Stimulated activated CD8-positive, alpha-beta memory T cell treated with anti-CD3 and anti-CD28 coated beads, Interleukin-7, amount 100 ng/mL, for 48 hours (primary cell): ENCODE results near the gene RNF11.

Experiments used
- DNase-seq, 2 donors: peaks; one replicate each; pipeline ENCODE4 v3.0.0-alpha.2; 2020; ENCODE audit warnings: low read depth in 1 of 2; ENCODE audit errors: extremely low read depth in 1 of 2

Gene RNF11

DNA sequence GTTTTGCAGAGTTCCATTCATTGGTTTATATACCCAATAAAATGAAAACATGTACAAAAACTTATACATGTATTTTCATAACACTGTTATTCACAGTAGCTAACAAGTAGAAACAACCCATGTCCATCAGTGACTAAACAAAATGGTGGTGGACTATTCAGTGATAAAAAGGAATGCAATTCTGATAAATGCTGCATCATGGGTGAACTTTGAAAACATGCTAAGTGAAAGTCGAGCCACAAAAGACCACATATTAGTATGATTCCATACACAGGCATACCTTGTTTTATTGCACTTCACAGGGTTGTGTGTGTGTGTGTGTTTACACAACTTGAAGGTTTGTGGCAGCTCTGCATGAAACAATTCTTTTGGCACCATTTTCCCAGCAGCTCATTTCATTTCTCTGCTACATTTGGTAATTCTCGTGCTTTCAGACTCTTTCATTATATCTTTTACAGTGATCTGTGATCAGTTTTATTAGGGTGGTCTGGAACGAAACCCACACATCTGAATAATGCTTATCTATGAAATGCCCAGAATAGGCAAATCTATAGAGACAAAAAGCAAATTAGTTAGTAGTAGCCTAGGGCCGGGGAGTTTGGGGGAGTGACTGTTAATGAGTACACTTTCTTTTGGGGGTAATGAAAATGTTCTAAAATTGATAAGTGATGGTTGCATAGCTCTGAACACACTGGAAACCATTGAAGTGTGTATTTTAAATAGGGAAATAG is 27.2 kb downstream of the RNF11 start:
- DNase-seq: no peak

DNA sequence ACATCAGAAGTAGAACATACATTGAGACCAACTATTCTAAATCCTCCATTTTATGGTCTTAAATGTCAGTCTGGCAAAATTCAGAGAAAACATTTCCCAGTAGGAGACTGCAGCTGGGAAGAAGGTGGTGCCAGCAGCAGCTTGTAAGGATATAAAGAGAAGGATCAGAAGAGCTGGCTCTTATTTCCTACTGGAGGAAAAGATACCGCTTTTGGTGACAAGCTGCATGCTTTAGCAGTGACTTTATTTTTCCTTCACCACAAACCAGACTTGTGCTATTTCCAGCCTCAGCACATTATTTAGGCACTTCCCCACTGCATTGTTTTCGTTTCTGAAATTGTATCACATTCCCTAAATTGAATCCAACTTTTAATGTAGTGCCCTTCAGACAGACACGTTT is 28.4 kb downstream of the RNF11 start:
- no peak for DNase-seq

DNA sequence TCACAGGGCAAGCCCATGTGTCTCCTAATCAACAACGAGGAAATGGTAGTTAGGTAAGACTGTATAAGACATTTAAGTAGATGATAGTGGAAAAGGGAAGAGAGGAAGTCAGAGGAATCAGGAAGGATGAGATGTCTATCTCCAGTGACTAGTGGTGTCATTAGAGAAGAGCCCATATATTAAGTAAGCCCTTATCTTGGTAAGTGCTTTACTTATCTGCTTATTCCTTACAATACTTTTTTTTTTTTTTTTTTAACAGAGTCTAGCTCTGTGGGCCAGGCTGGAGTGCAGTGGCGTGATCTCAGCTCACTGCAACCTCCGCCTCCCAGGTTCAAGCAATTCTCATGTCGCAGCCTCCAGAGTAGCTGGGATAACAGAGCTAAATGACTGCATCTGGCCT is 29.5 kb downstream of the RNF11 start:
- no peak for DNase-seq

DNA sequence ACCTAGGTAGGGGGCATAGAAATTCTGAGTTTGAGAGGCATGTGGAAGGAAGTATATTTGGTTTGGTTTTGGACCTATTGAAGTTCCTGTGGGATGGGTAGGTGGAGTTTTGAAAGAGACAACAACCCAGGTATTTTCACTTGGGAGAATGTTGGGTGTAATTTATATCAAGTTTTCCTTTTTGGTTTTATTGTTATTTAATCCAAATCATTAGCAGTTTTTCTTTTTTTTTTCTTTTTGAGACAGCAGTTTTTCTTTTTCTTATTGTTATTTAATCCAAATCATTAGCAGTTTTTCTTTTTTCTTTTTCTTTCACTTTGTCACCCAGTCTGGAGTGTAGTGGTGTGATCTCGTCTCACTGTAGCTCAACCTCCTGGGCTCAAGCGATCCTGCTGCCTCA is 30.1 kb downstream of the RNF11 start:
- no peak for DNase-seq

DNA sequence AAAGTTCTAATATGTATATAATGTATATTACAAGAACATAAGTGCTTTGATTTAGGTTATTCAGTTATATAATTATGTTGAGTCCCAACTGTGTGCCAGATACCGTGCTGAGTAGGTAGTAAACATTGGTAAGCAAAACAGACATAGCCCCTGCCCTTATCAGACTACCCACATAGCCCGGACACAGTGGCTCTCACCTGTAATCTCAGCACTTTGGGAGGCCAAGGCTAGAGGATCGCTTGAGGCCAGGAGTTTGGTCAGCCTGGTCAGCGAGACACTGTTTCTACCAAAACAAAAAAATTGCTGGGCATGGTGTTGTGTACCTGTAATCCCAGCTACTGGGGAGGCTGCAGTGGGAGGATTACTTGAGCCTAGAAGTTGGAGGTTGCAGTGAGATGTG is 30.7 kb downstream of the RNF11 start:
- DNase-seq: no peak

DNA sequence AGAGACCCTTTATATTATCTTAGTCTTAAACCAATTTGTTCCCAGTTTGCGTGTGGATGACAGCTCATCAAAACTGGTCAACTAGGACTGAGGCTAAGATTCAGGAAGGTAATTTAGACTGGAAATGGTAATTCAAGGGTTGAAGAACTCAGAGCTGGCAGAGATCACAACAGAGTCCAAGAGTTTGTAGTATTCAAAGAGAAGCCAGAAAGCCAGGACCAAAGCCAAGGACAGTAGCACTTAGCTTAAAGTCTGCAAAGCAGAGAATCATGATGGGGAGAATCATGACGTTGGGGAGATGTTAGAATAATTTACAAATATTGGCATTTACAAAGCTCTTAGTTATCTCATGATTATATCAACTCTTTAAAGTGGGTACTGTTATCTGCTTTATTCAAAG is 32.6 kb downstream of the RNF11 start:
- DNase-seq: no peak

DNA sequence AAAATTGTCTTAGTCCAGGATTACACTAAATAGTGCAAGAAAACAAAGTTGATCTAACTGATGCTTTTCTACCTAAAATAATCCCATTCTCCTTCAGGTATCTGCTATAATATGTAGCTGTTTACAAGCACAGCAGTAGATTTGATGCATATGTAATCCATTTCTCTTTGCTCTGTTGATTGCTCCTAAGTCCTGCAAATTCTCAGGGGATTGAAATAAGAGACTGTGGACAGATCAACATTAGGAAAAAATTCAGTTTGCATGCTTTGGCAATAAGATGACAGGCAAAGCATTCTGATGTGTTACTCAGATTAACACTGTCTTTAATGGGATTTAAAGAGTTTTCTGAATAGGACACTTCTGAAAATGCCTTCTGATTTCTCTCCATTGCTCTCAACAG is 34.7 kb downstream of the RNF11 start:
- no peak for DNase-seq

DNA sequence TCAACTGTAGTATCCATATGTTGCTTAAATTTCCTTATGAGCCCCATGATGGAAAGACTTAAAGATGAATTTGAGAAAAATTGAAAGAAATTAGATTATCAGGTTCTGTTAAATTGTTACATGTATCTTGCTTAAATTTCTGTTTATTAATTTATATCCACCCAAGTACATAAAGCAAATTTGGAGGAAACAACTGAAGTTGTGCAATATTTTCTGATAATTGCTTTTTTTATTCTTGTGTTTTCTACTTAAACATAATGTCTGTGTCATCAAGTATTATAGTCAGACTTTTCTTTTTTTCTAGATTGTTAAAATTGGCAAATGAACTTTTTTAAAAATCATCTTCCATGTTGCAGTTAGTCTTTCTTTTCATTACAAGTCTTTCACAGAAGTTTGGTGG is 36.8 kb downstream of the RNF11 start:
- no peak for DNase-seq

DNA sequence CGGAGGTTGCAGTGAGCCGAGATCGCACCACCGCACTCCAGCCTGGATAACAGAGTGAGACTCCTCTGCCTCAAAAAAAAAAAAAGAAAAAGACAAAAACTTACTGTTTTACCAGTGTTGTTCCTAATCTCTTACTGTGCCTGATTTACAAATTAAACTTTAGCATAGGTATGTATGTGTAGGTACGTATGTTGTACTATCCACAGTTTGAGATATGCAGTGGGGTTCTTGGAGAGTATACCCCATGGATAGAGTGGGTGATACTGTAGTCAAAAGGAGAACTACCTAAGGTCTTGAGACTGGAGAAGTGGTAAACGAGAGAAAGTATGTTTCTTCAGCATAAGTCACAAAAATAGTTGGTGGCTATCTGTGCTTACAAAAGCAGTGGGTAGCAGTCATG is 38.6 kb downstream of the RNF11 start:
- no peak for DNase-seq

GRCh38 chr1:51276286-51276685 is 40.2 kb downstream of the RNF11 start:
- no peak for DNase-seq

DNA sequence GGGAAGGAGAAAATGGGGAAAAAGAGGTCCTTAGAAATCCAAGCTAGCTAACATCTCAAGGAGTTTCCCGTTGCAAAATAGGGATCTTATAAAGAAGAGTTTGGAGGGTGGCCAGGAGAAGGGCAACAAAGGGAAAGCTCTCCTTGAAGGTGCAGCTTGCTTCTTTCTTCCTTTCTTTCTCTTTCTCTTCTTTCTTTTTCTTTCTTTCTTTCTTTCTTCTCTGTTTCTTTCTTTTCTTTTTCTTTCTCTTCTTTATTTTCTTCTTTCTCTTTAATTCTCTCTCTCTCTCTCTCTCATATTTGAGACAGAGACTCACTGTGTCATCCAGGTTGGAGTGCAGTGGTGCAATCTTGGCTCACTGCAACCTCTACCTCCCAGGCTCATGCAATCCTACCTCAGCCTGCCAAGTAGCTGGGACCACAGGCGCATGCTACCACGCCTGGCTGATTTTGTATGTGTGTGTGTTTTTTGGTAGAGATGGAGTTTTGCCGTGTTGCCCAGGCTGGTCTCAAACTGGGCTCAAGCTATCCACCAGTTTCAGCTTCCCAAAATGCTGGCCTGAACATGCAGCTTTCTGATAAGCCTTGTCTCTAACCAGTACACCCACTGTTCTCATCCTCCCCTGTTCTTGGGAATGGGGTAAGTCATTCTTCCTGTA is 44.4 kb downstream of the RNF11 start:
- no peak for DNase-seq

DNA sequence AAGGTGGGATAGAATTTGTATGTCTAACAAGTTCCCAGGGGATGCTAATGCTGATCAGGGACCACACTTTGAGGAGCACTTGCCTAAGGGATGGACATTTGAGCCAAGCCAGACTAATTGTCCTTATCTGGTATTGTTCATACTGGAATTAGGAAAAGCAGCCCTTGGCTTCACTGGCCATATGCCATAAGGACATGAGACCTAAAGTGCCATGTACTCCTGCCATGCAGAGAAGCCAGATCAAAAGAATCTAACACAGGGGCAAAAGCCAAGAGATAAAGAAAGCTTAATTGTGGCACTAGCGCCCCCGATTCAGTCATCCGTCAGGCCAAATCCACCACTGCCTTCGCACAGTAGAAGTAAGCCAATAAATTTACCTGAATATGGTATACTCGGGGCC is 45.7 kb downstream of the RNF11 start:
- no peak for DNase-seq

GRCh38 chr1:51282605-51283004 is 46.5 kb downstream of the RNF11 start:
- DNase-seq: peak in 1 of 2 donors; percentile 11

DNA sequence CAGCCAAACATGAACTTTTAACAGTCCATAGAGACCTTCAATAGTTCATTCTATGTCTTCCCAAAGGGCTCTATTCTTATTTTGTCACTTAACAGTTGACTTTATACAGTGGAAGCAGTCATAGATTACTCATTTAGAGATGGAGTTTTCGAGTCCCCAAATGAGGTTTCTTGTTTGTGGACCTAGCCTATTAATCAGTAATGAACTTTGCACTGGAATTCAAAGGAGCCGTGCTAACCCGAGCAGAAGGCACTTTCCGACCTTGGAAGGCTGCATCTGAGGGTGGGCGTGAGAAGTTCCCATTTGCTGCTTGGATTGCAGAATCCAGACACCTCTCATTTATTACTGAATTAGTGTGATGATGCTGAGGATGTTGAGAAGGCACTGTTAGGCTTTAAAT is 47.9 kb downstream of the RNF11 start:
- no peak for DNase-seq

- no peak for DNase-seq
Observed at GRCh38 chr1:51284487-51284954, 48.4 kb downstream of the RNF11 start.

DNA sequence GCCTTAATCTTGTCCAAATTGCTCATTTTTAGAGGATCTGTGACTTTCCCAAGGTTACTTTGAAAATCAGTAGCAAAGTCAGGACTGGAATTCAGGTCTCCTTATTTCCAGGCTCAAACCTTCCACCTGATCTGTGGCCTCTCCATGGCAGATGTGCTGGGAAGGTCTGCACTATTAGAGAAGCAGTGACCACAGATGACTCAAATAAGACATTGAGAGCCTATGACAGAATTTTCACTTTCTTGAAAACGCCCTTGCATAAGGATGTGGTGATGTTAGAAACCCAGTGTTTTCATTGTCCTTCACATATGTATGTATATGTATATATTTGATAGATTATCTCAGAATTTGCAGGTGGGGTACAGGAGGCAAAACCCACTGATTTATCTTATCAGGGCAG is 49.0 kb downstream of the RNF11 start:
- DNase-seq: no peak

GRCh38 chr1:51287966-51288365 is 51.9 kb downstream of the RNF11 start:
- no peak for DNase-seq

- DNase-seq: no peak
Observed at GRCh38 chr1:51288578-51288977, 52.5 kb downstream of the RNF11 start.

DNA sequence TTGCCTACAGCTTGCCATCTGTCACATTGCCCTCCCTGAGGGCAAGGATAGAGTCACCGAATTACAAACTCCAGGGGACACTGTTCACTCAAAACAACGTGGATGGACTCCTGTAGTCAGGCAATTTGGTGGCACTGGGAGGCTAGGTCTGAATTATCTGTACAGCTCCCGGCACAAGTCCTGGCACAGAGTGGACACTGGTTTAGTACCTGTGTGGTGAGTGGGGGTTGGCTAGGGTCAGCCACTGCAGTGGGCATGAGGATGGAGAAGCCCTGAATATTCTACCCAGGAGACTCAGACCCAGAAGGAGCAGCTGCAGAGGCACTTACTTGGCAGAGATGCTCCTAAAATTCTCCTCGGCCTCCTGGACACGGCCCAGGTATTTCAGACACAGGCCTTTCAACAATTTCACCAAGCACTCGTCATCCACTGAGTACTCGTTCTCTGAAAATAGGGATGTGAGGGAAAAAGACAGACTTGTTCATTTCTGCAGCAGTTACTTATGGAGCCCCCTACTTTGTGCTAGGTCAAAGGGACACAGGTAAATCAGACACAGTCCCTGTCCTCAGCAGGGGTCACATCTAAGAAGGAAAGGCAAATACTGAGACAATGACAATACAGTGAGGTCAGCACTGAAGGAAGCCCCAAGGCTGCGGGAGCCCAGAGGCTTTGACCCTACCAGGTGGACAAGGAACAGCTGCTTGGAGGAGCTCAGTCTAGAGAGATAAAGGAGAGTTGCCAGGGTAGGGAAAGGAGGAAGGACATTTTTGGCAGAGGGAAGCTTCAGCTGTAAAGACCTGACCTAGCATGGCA is 53.8 kb downstream of the RNF11 start:
- DNase-seq: no peak

GRCh38 chr1:51290489-51290847 is 54.4 kb downstream of the RNF11 start:
- DNase-seq: no peak

GRCh38 chr1:51293898-51294515 is 57.9 kb downstream of the RNF11 start:
- no peak for DNase-seq
